SU-DHL-6 (cell line): ENCODE results near the gene ADA.

Source experiments
- H2AFZ ChIP-seq: fragments of 200-600 bp; sonication (generic); 2 replicates; pipeline ENCODE4 v1.6.1; 2014; ENCODE audit warnings: low read depth, mild to moderate bottlenecking, moderate library complexity, mixed read lengths, antibody characterized with exemption, low read length; ENCODE audit not compliant: severe bottlenecking
- H3F3A ChIP-seq: fragments of 200-600 bp; shearing (Covaris generic); 2 replicates; pipeline ENCODE4 v1.6.0; 2016; ENCODE audit warnings: antibody characterized with exemption, mild to moderate bottlenecking; ENCODE audit not compliant: insufficient read depth
- H3K27ac ChIP-seq: fragments of 200-600 bp; sonication (generic); 2 replicates; pipeline ENCODE4 v1.5.1; 2016; ENCODE audit warnings: low read depth, mild to moderate bottlenecking, low read length, moderate library complexity, mixed read lengths
- H3K27me3 ChIP-seq: fragments of 200-600 bp; sonication (generic), shearing (Covaris generic); 2 replicates; pipeline ENCODE4 v1.6.0; 2014; ENCODE audit warnings: mild to moderate bottlenecking, low read length
- H3K36me3 ChIP-seq: fragments of 200-600 bp; sonication (generic); 2 replicates; pipeline ENCODE4 v1.6.1; 2014; ENCODE audit warnings: mild to moderate bottlenecking, low read length, mixed read lengths
- H3K4me2 ChIP-seq: fragments of 300-600, 200-600 bp; shearing (Covaris generic), sonication (generic); 2 replicates; pipeline ENCODE4 v1.6.0; 2014; ENCODE audit warnings: low read length, low read depth, mild to moderate bottlenecking; ENCODE audit not compliant: poor library complexity, severe bottlenecking
- H3K4me3 ChIP-seq: fragments of 200-600 bp; sonication (generic); 2 replicates; pipeline ENCODE4 v1.5.1; 2014; ENCODE audit warnings: antibody characterized with exemption, low read length, mild to moderate bottlenecking, mixed read lengths; ENCODE audit not compliant: insufficient read depth, poor library complexity, severe bottlenecking
- H3K79me2 ChIP-seq: fragments of 200-600 bp; sonication (generic); 2 replicates; pipeline ENCODE4 v1.6.1; 2014; ENCODE audit warnings: mild to moderate bottlenecking, low read length, moderate library complexity; ENCODE audit not compliant: insufficient read depth
- H3K9ac ChIP-seq: fragments of 200-600 bp; sonication (generic); 2 replicates; pipeline ENCODE4 v1.7.0; 2014; ENCODE audit warnings: mild to moderate bottlenecking, low read length
- H3K9me2 ChIP-seq: fragments of 200-600 bp; sonication (generic); replicated peaks from 2 replicates; pipeline ENCODE4 v1.6.1; 2014; ENCODE audit warnings: low read length; ENCODE audit not compliant: insufficient read depth
- H3K9me3 ChIP-seq: fragments of 200-600 bp; sonication (generic); 2 replicates; pipeline ENCODE4 v1.6.1; 2014; ENCODE audit warnings: low read length, mixed read lengths; ENCODE audit not compliant: insufficient read depth
- H4K20me1 ChIP-seq: fragments of 200-600 bp; sonication (generic); 2 replicates; pipeline ENCODE4 v1.6.1; 2014; ENCODE audit warnings: low read depth, mild to moderate bottlenecking, antibody characterized with exemption, low read length, moderate library complexity, mixed read lengths
- CTCF ChIP-seq: fragments of 200-600 bp; sonication (generic); IDR thresholded peaks from one replicate; pipeline ENCODE4 v1.5.1; 2017; ENCODE audit warnings: antibody characterized with exemption, mild to moderate bottlenecking, low read length, moderate library complexity; ENCODE audit not compliant: insufficient read depth, poor library complexity, severe bottlenecking
- EZH2phosphoT487 ChIP-seq: fragments of 200-600 bp; sonication (generic), shearing (Covaris generic); conservative IDR thresholded peaks from 2 replicates; pipeline ENCODE4 v1.6.1; 2018; ENCODE audit warnings: mild to moderate bottlenecking, antibody characterized with exemption, low read length, moderate library complexity, mixed read lengths

Gene ADA

GRCh38 chr20:44694159-44694558 lies 42.7 kb upstream of the ADA start:
- no peaks in the 10 kb centered on the region for H4K20me1 ChIP-seq
- no peaks in the 10 kb centered on the region for H3K9me3 ChIP-seq
- no peaks in the 10 kb centered on the region for H3F3A ChIP-seq
- no peak overlapping the region for H3K9ac ChIP-seq
- H3K36me3 ChIP-seq = no peaks in the 10 kb centered on the region
- H3K27me3 ChIP-seq = no peaks in the 10 kb centered on the region
- H3K27ac ChIP-seq = no peak overlapping the region
- TF ChIP-seq EZH2phosphoT487 (no peak), CTCF (no peak)
- no peak overlapping the region for H3K4me2 ChIP-seq
- H2AFZ ChIP-seq = no peak overlapping the region
- no peaks in the 10 kb centered on the region for H3K79me2 ChIP-seq
- no peak overlapping the region for H3K4me3 ChIP-seq
- no peaks in the 10 kb centered on the region for H3K9me2 ChIP-seq

- H3K9me2 ChIP-seq = no peaks in the 10 kb centered on the region
- no peak overlapping the region for H3K4me2 ChIP-seq
- no peak overlapping the region for H2AFZ ChIP-seq
Observed at GRCh38 chr20:44693627-44694026, 42.1 kb upstream of the ADA start.

GRCh38 chr20:44692932-44693480 lies 41.5 kb upstream of the ADA start:
- Histone ChIP-seq H4K20me1 (no peaks in the 10 kb centered on the region), H3K27ac (no peak overlapping the region), H3K9me3 (no peaks in the 10 kb centered on the region), H3K4me3 (no peak overlapping the region), H2AFZ (no peak overlapping the region), H3K9ac (no peak overlapping the region), H3K9me2 (no peaks in the 10 kb centered on the region), H3K4me2 (no peak overlapping the region), H3F3A (no peaks in the 10 kb centered on the region), H3K27me3 (no peaks in the 10 kb centered on the region), H3K79me2 (no peaks in the 10 kb centered on the region), H3K36me3 (no peaks in the 10 kb centered on the region)
- no peak for TF ChIP-seq EZH2phosphoT487
- TF ChIP-seq CTCF = no peak

More at GRCh38 chr20:44693627-44694026, 42.1 kb upstream of the ADA start:
- H3K36me3 ChIP-seq = no peaks in the 10 kb centered on the region
- no peaks in the 10 kb centered on the region for H3K9me3 ChIP-seq
- no peaks in the 10 kb centered on the region for H3K79me2 ChIP-seq
- H3K9ac ChIP-seq = no peak overlapping the region
- no peaks in the 10 kb centered on the region for H3F3A ChIP-seq
- H3K27me3 ChIP-seq = no peaks in the 10 kb centered on the region
- no peak overlapping the region for H3K4me3 ChIP-seq
- TF ChIP-seq CTCF (no peak), EZH2phosphoT487 (no peak)
- no peaks in the 10 kb centered on the region for H4K20me1 ChIP-seq
- H3K27ac ChIP-seq = no peak overlapping the region
